HFFc6 (cell line): Measurements from ENCODE around the gene SLC13A2. TPM values are rescaled to one million over a fixed set of nuclear protein-coding genes. Genes with fewer than 3 reads are reported as not detected.
"Not testable (repeated sequence)": the region's sequence is repeated elsewhere in the genome, so short reads cannot be mapped to it uniquely, and the experiment has no call there.

Experiments used
- DNase-seq: peaks from one replicate; pipeline ENCODE4 v3.0.0-alpha.2; 2018
- H3K27ac Mint-ChIP-seq: 2 replicates; pipeline ENCODE4 v1.8.0; 2020; ENCODE audit warnings: mild to moderate bottlenecking, mixed read lengths
- H3K27me3 Mint-ChIP-seq: 2 replicates; pipeline ENCODE4 v1.8.0; 2021; ENCODE audit warnings: mild to moderate bottlenecking, moderate library complexity, mixed read lengths; ENCODE audit not compliant: insufficient read depth
- H3K36me3 Mint-ChIP-seq: 2 replicates; pipeline ENCODE4 v1.8.0; 2021; ENCODE audit warnings: low read depth, mixed read lengths
- H3K4me1 Mint-ChIP-seq: 2 replicates; pipeline ENCODE4 v1.8.0; 2020; ENCODE audit warnings: low read depth, mixed read lengths
- H3K4me3 Mint-ChIP-seq: 2 replicates; pipeline ENCODE4 v1.8.0; 2020; ENCODE audit warnings: mild to moderate bottlenecking, moderate library complexity, mixed read lengths
- H3K9me3 Mint-ChIP-seq: 2 replicates; pipeline ENCODE4 v1.8.0; 2020; ENCODE audit warnings: mild to moderate bottlenecking, mixed read lengths
- total RNA-seq, 6 experiments: library from RNA; stranded (reverse); fragmentation: NEBNext Ultra II Directional; extraction: Animal tissue kit (Norgen Biotek cat#: 25700); gene quantifications; 2 replicates in 1 of 6; 3 replicates in 5 of 6; pipeline ENCODE4 v1.2.3, GENCODE V29; 2021
- TF ChIP-seq, protein P1 (sequence below): fragments of 200-600 bp; sonication (generic); IDR thresholded peaks from 2 replicates; pipeline ENCODE4 v1.5.0; 2021; ENCODE audit warnings: antibody characterized with exemption, mild to moderate bottlenecking

The SLC13A2 gene
- total RNA-seq, 6 experiments from 2014 or later: 0.07 to 0.08 TPM; not detected in 4

DNA sequence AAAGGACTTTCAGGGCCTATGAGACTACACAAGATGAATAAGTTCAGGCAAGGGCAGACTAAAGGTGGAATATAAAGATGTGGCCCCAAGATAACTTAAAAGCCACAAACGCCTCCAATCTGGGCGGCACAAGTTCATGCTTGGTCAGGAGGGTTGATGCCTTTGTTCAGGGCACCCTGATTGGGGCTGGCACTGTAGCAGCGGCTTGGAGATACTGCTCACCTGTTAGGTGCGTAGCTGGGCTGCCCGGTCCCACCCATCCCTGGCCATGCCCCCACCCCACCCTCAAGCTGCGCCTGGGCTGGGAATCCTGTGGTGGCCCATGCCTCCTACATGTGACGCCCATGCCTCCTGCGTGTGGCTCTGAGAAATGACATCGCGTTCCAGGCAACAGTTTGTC, 12.5 kb upstream of the SLC13A2 start:
- no peak for DNase-seq
- Mint-ChIP-seq H3K9me3 (no peaks in the 10 kb centered on the region), H3K27me3 (peaks cover 27% of the 10 kb centered on the region), H3K4me1 (peaks cover 1% of the 10 kb centered on the region; the same call in 1 of the 2 replicates), H3K36me3 (no peaks in the 10 kb centered on the region), H3K4me3 (no peak overlapping the region), H3K27ac (no peak overlapping the region)
- TF ChIP-seq, protein P1, sequence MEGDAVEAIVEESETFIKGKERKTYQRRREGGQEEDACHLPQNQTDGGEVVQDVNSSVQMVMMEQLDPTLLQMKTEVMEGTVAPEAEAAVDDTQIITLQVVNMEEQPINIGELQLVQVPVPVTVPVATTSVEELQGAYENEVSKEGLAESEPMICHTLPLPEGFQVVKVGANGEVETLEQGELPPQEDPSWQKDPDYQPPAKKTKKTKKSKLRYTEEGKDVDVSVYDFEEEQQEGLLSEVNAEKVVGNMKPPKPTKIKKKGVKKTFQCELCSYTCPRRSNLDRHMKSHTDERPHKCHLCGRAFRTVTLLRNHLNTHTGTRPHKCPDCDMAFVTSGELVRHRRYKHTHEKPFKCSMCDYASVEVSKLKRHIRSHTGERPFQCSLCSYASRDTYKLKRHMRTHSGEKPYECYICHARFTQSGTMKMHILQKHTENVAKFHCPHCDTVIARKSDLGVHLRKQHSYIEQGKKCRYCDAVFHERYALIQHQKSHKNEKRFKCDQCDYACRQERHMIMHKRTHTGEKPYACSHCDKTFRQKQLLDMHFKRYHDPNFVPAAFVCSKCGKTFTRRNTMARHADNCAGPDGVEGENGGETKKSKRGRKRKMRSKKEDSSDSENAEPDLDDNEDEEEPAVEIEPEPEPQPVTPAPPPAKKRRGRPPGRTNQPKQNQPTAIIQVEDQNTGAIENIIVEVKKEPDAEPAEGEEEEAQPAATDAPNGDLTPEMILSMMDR: no peak

- Mint-ChIP-seq H3K9me3 (no peaks in the 10 kb centered on the region), H3K36me3 (no peaks in the 10 kb centered on the region; the same call in 1 of the 2 replicates), H3K4me1 (peaks cover 19% of the 10 kb centered on the region), H3K4me3 (no peak overlapping the region), H3K27ac (no peak overlapping the region), H3K27me3 (peaks cover 65% of the 10 kb centered on the region)
- no peak for DNase-seq
- TF ChIP-seq, protein P1: no peak
These were observed 7.4 kb upstream of the SLC13A2 start for GRCh38 chr17:28466001-28466400.

DNA sequence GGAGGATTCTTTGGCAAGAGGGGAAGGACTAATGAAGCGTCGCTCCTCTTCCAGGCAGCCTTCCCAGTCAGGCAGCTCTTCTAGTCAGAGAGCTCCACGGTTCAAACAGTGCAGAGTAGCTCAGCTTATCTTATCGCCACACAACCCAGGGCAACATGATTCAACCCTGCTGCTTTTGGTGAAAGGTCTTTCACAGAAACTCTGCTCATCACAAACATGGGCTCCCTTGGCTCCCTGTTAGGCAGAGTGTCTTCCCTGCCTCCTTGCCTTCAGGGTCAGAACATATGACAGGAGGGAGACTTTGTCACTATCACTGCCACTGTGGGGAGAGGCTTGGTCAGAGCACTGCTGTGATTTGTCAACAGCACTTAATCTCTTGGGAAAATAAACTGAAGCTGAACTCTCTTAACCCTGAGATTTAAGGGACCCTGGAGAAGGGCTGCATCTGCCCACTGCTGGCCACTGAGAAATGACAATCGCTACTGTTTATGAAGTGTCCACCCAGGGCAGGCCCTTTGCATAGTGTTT, 6.9 kb upstream of the SLC13A2 start:
- Mint-ChIP-seq H3K4me1 (peaks cover 19% of the 10 kb centered on the region), H3K36me3 (no peaks in the 10 kb centered on the region; the same call in 1 of the 2 replicates), H3K4me3 (no peak overlapping the region), H3K9me3 (no peaks in the 10 kb centered on the region), H3K27ac (no peak overlapping the region), H3K27me3 (peaks cover 68% of the 10 kb centered on the region)
- TF ChIP-seq, protein P1: no peak
- no peak for DNase-seq

GRCh38 chr17:28467456-28468025, 5.9 kb upstream of the SLC13A2 start:
- Mint-ChIP-seq H3K27me3 (peaks cover 69% of the 10 kb centered on the region), H3K27ac (no peak overlapping the region), H3K4me1 (peaks cover 19% of the 10 kb centered on the region), H3K9me3 (no peaks in the 10 kb centered on the region), H3K36me3 (no peaks in the 10 kb centered on the region; the same call in 1 of the 2 replicates), H3K4me3 (no peak overlapping the region)
- TF ChIP-seq, protein P1: no peak
- peak; percentile 51 for DNase-seq

GRCh38 chr17:28468033-28468735, 5.3 kb upstream of the SLC13A2 start:
- H3K27ac Mint-ChIP-seq, DNase-seq, H3K4me3 Mint-ChIP-seq, H3K36me3 Mint-ChIP-seq, H3K9me3 Mint-ChIP-seq: not testable (repeated sequence)
- Mint-ChIP-seq H3K27me3 (peaks cover 67% of the 10 kb centered on the region), H3K4me1 (peaks cover 19% of the 10 kb centered on the region)

- Mint-ChIP-seq H3K36me3 (no peaks in the 10 kb centered on the region; the same call in 1 of the 2 replicates), H3K9me3 (no peaks in the 10 kb centered on the region), H3K27me3 (peaks cover 67% of the 10 kb centered on the region), H3K27ac (no peak overlapping the region), H3K4me1 (peaks cover 19% of the 10 kb centered on the region), H3K4me3 (no peak overlapping the region)
- TF ChIP-seq, protein P1: no peak
- DNase-seq: no peak
These were observed 4.7 kb upstream of the SLC13A2 start for GRCh38 chr17:28468781-28469180.
